CD14-positive monocyte (primary cell): Measurements from ENCODE around the gene GALNTL6. TPM values are rescaled to one million over a fixed set of nuclear protein-coding genes. Genes with fewer than 3 reads are reported as not detected.
A peak's percentile ranks its signal among the peaks of the same experiment; 100 is the strongest.

Experiments used
- DNase-seq, 3 donors: peaks; one replicate each; pipeline ENCODE4 v3.0.0-alpha.2; 2011 to 2022
- H2AFZ ChIP-seq: 2 replicates; pipeline ENCODE4 v1.6.0; 2012; ENCODE audit warnings: mild to moderate bottlenecking, low read depth, low read length, inconsistent platforms; ENCODE audit not compliant: insufficient read depth, poor library complexity, severe bottlenecking
- H3K27ac ChIP-seq, 2 donors: 1 replicate in 1 of 2; 2 replicates in 1 of 2; pipeline ENCODE4 v1.5.1; 2012 to 2013; ENCODE audit warnings: low read length in 2 of 2, control low read depth in 1 of 2, inconsistent platforms in 1 of 2, low read depth in 1 of 2, mild to moderate bottlenecking in 1 of 2
- H3K27me3 ChIP-seq, 2 donors: one replicate each; pipeline versions ENCODE4 v1.6.0 to v1.6.1; 2011 to 2013; ENCODE audit warnings: low read length in 2 of 2; ENCODE audit not compliant: control insufficient read depth in 2 of 2, insufficient read depth in 2 of 2
- H3K36me3 ChIP-seq, 2 donors: replicated peaks in 1 of 2; 1 replicate in 1 of 2; 2 replicates in 1 of 2; pipeline versions ENCODE4 v1.5.1 to v1.6.1; 2012 to 2013; ENCODE audit warnings: low read length in 2 of 2, control low read depth in 1 of 2, inconsistent platforms in 1 of 2, mild to moderate bottlenecking in 1 of 2; ENCODE audit not compliant: insufficient read depth in 2 of 2, control insufficient read depth in 1 of 2
- H3K4me1 ChIP-seq, 2 donors: 1 replicate in 1 of 2; 2 replicates in 1 of 2; pipeline versions ENCODE4 v1.5.1 to v1.6.1; 2012 to 2013; ENCODE audit warnings: low read length in 2 of 2, control low read depth in 1 of 2, inconsistent platforms in 1 of 2, mild to moderate bottlenecking in 1 of 2, moderate library complexity in 1 of 2; ENCODE audit not compliant: insufficient read depth in 2 of 2, control insufficient read depth in 1 of 2
- H3K4me2 ChIP-seq: replicated peaks from 2 replicates; pipeline ENCODE3; 2012; ENCODE audit warnings: low read length, moderate library complexity, mild to moderate bottlenecking; ENCODE audit not compliant: poor library complexity, severe bottlenecking; ENCODE audit errors: extremely low read depth
- H3K4me3 ChIP-seq, 3 experiments: fragments of 200-600 bp in 1 of 3; sonication (generic) in 1 of 3; replicated peaks in 1 of 3; 1 replicate in 2 of 3; 2 replicates in 1 of 3; pipeline ENCODE4 v1.5.1; 2011 to 2013; ENCODE audit warnings: low read length in 3 of 3, mild to moderate bottlenecking in 3 of 3, control low read depth in 2 of 3, low read depth in 2 of 3, inconsistent platforms in 1 of 3, moderate library complexity in 1 of 3
- H3K79me2 ChIP-seq: 2 replicates; pipeline ENCODE4 v1.6.0; 2012; ENCODE audit warnings: mild to moderate bottlenecking, control low read depth, inconsistent platforms, low read length, moderate library complexity; ENCODE audit not compliant: insufficient read depth
- H3K9ac ChIP-seq: 2 replicates; pipeline ENCODE4 v1.6.0; 2017; ENCODE audit warnings: low read length, mild to moderate bottlenecking; ENCODE audit not compliant: insufficient read depth, poor library complexity, severe bottlenecking
- H3K9me3 ChIP-seq, 2 donors: replicated peaks in 1 of 2; 1 replicate in 1 of 2; 2 replicates in 1 of 2; pipeline versions ENCODE4 v1.5.1 to v1.6.1; 2012 to 2013; ENCODE audit warnings: low read length in 2 of 2, control low read depth in 1 of 2; ENCODE audit not compliant: control insufficient read depth in 1 of 2, insufficient read depth in 1 of 2
- H4K20me1 ChIP-seq: 2 replicates; pipeline ENCODE4 v1.6.0; 2012; ENCODE audit warnings: mild to moderate bottlenecking, low read length, control low read depth, moderate library complexity; ENCODE audit not compliant: insufficient read depth
- H3K27ac Mint-ChIP-seq, 7 donors: one replicate each; pipeline ENCODE4 v1.8.0; 2020; ENCODE audit warnings: mild to moderate bottlenecking in 7 of 7, mixed read lengths in 7 of 7, moderate library complexity in 6 of 7, inconsistent platforms in 2 of 7
- H3K27me3 Mint-ChIP-seq, 3 donors: one replicate each; pipeline ENCODE4 v1.8.0; 2021 to 2022; ENCODE audit warnings: low read depth in 3 of 3, mild to moderate bottlenecking in 3 of 3, mixed read lengths in 3 of 3, moderate library complexity in 3 of 3, inconsistent platforms in 1 of 3
- H3K36me3 Mint-ChIP-seq, 2 donors: one replicate each; pipeline ENCODE4 v1.8.0; 2020; ENCODE audit warnings: mixed read lengths in 2 of 2, inconsistent platforms in 1 of 2, mild to moderate bottlenecking in 1 of 2
- H3K4me1 Mint-ChIP-seq: one replicate; pipeline ENCODE4 v1.8.0; 2020; ENCODE audit warnings: mild to moderate bottlenecking, mixed read lengths
- H3K4me3 Mint-ChIP-seq, 2 donors: one replicate each; pipeline ENCODE4 v1.8.0; 2020; ENCODE audit warnings: mild to moderate bottlenecking in 2 of 2, mixed read lengths in 2 of 2, moderate library complexity in 1 of 2
- H3K9me3 Mint-ChIP-seq, 7 donors: one replicate each; pipeline ENCODE4 v1.8.0; 2020 to 2022; ENCODE audit warnings: mixed read lengths in 7 of 7, mild to moderate bottlenecking in 6 of 7, moderate library complexity in 6 of 7, inconsistent platforms in 2 of 7
- CTCF ChIP-seq: fragments of 200-600 bp; IDR thresholded peaks from one replicate; pipeline ENCODE4 v1.8.0; 2022; ENCODE audit warnings: antibody characterized with exemption, mild to moderate bottlenecking
- WGBS: methylation state at CpG from one replicate; pipeline ENCODE4 v1.1.5; 2013; ENCODE audit warnings: missing lambda C conversion rate; ENCODE audit not compliant: insufficient coverage; 5-methylcytosine and 5-hydroxymethylcytosine counted together
- intact Hi-C, 2 donors: fragments of 100-400 bp; cut with micrococcal nuclease; formaldehyde crosslinking; loops; one replicate each; pipeline versions ENCODE4 v1.15.0 to v1.15.1; 2023
- polyA plus RNA-seq, 3 donors: library from polyadenylated mRNA; depleted of rRNA in 1 of 3; unstranded in 2 of 3; stranded (reverse) in 1 of 3; fragments of 300-500 nt in 2 of 3; fragments of >200 nt in 1 of 3; fragmentation: Illumina TruSeq in 2 of 3; gene quantifications; 1 replicate in 2 of 3; 2 replicates in 1 of 3; pipeline ENCODE4 v1.2.3, GENCODE V29; 2012 to 2021

GALNTL6 gene
- polyA plus RNA-seq, 3 donors = 0.05 TPM; not detected in 2

- WGBS = 0% methylated on average over 1 of the region's 6 CpGs
- H3K27ac ChIP-seq = no peak overlapping the region
- Mint-ChIP-seq H3K27ac (no peak overlapping the region), H3K27me3 (peaks cover 0 to 3% (median 0%) of the 10 kb centered on the region in 3 donors), H3K9me3 (peaks cover 0 to 10% (median 3%) of the 10 kb centered on the region in 7 donors), H3K36me3 (no peaks in the 10 kb centered on the region), H3K4me3 (no peak overlapping the region), H3K4me1 (peaks cover 19% of the 10 kb centered on the region)
- TF ChIP-seq CTCF = peak; percentile 85
- no peaks in the 10 kb centered on the region for H3K9me3 ChIP-seq
- H3K27me3 ChIP-seq = no peaks in the 10 kb centered on the region
- H4K20me1 ChIP-seq = no peaks in the 10 kb centered on the region
- DNase-seq = peak; percentile 28 to 41 (median 40)
- H3K36me3 ChIP-seq = no peaks in the 10 kb centered on the region
- H3K4me1 ChIP-seq = peaks cover 0 to 18% of the 10 kb centered on the region in 2 donors
- no peak overlapping the region for H3K4me2 ChIP-seq
- no peak overlapping the region for H3K9ac ChIP-seq
- H2AFZ ChIP-seq = no peak overlapping the region
- H3K79me2 ChIP-seq = no peaks in the 10 kb centered on the region
- H3K4me3 ChIP-seq = no peak overlapping the region
- intact Hi-C loops = loop anchor here (2.0 to 5.0 kb wide), 3 partner anchors 243 to 404 kb away; no protein-coding TSS in a partner anchor
Observed at GRCh38 chr4:173013232-173013930, 1200.2 kb downstream of the GALNTL6 start.

- peaks cover 0 to 3% (median 0%) of the 10 kb centered on the region in 3 donors for H3K27me3 Mint-ChIP-seq
- Histone ChIP-seq H3K4me3 (no peak overlapping the region), H3K36me3 (no peaks in the 10 kb centered on the region), H3K27me3 (no peaks in the 10 kb centered on the region), H3K4me1 (peaks cover 0 to 18% of the 10 kb centered on the region in 2 donors), H3K27ac (no peak overlapping the region), H4K20me1 (no peaks in the 10 kb centered on the region), H2AFZ (no peak overlapping the region), H3K4me2 (no peak overlapping the region), H3K9ac (no peak overlapping the region), H3K79me2 (no peaks in the 10 kb centered on the region), H3K9me3 (no peaks in the 10 kb centered on the region)
- H3K4me1 Mint-ChIP-seq = peaks cover 15% of the 10 kb centered on the region
- peak overlapping the region in 2 of 7 donors; percentile 55 to 60 for H3K27ac Mint-ChIP-seq
- peaks cover 0 to 6% (median 3%) of the 10 kb centered on the region in 7 donors for H3K9me3 Mint-ChIP-seq
- peak; percentile 15 to 37 (median 29) for DNase-seq
- H3K36me3 Mint-ChIP-seq = no peaks in the 10 kb centered on the region
- no peak for TF ChIP-seq CTCF
- no peak overlapping the region for H3K4me3 Mint-ChIP-seq
- intact Hi-C loops = loop anchor here (2.0 to 5.0 kb wide), 3 partner anchors 243 to 403 kb away; no protein-coding TSS in a partner anchor
- 32% methylated on average over 3 of the region's 4 CpGs for WGBS
Observed at GRCh38 chr4:173014113-173014558, 1200.9 kb downstream of the GALNTL6 start.
